AG09309 (cell line): ENCODE measurements around the gene ARFGAP1.

ENCODE experiments used
- DNase-seq: peaks from one replicate; pipeline ENCODE4 v3.0.0-alpha.2; 2010; ENCODE audit warnings: low read depth
- H3K4me3 ChIP-seq: 2 replicates; pipeline ENCODE4 v1.5.1; 2011; ENCODE audit warnings: mild to moderate bottlenecking, low read depth, low read length, moderate library complexity; ENCODE audit not compliant: control insufficient read depth
- CTCF ChIP-seq: IDR thresholded peaks from 2 replicates; pipeline ENCODE4 v1.5.1; 2011; ENCODE audit warnings: mild to moderate bottlenecking, low read depth, low read length, inconsistent platforms; ENCODE audit not compliant: insufficient read depth, control insufficient read depth; ENCODE audit errors: missing control alignments

The ARFGAP1 gene

GRCh38 chr20:63318391-63319163, 46.0 kb downstream of the ARFGAP1 start:
- no peak overlapping the region for H3K4me3 ChIP-seq
- no peak for DNase-seq
- no peak for TF ChIP-seq CTCF

- TF ChIP-seq CTCF, result no peak
- DNase-seq, result no peak
- no peak overlapping the region for H3K4me3 ChIP-seq
Observed at GRCh38 chr20:63319164-63320040, 46.8 kb downstream of the ARFGAP1 start.

- H3K4me3 ChIP-seq, result no peak overlapping the region
- no peak for TF ChIP-seq CTCF
- DNase-seq, result no peak
Observed at GRCh38 chr20:63320041-63320511, 47.5 kb downstream of the ARFGAP1 start.

DNA sequence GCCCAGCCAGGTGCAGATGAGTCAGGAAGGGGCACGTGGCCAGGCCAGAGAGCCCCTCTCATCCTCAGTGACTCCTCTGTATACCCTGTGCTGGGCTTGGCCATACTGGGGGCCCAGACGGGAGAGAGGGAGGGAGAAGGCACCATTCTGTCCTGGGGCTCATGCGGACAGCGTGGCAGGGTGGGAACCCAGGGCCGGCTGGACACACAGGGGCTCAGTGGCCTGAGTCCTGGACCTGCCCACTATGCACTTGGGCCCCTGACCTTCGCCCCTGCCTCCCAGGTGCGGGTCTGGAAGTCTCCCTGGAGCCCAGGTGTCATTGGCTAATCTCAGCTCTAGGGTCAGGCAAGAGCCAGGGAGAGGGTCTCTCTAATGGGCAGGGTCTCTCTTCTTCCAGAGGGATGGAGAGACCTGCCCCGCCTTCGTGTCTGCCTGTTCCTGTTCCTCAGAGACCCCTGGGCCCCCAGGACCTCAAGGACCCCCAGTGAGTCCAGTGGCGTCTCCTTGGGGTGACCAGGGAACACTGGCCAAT, 48.1 kb downstream of the ARFGAP1 start:
- no peak for TF ChIP-seq CTCF
- DNase-seq, result no peak
- no peak overlapping the region for H3K4me3 ChIP-seq

- no peak for DNase-seq
- H3K4me3 ChIP-seq, result no peak overlapping the region
- no peak for TF ChIP-seq CTCF
Observed at GRCh38 chr20:63321148-63321831, 48.7 kb downstream of the ARFGAP1 start.
